WTC11 (cell line): Measurements from ENCODE around the gene TUBGCP6. TPM values are rescaled to one million over a fixed set of nuclear protein-coding genes. Genes with fewer than 3 reads are reported as not detected.
A peak's percentile ranks its signal among the peaks of the same experiment; 100 is the strongest.

Experiments used
- ATAC-seq: fragments of 200-7000 bp; cut with Tn5 transposase; 2 replicates; pipeline ENCODE4 v1.10.0; 2021; ENCODE audit warnings: mild to moderate bottlenecking, moderate library complexity
- CTCF ChIA-PET: fragments of 300-600 bp; sonication (Branson Sonifier 250); formaldehyde crosslinking; loops from one replicate; lab custom pipeline; 2021; ENCODE audit warnings: antibody characterized with exemption; lab: Charles Lee
- POLR2A ChIA-PET: fragments of 350-600 bp; sonication (Branson Sonifier 250); formaldehyde crosslinking; loops from one replicate; lab custom pipeline; 2021; ENCODE audit warnings: antibody characterized with exemption; lab: Charles Lee
- DNase-seq: peaks from one replicate; pipeline ENCODE4 v3.0.0; 2021; ENCODE audit warnings: low spot score
- H3K27ac Mint-ChIP-seq: 2 replicates; pipeline ENCODE4 v1.8.0; 2021; ENCODE audit warnings: mixed read lengths
- H3K27me3 Mint-ChIP-seq: 2 replicates; pipeline ENCODE4 v1.8.0; 2021; ENCODE audit warnings: low read depth, mild to moderate bottlenecking, moderate library complexity, mixed read lengths
- H3K36me3 Mint-ChIP-seq: 2 replicates; pipeline ENCODE4 v1.8.0; 2021; ENCODE audit warnings: mixed read lengths
- H3K4me1 Mint-ChIP-seq: 2 replicates; pipeline ENCODE4 v1.8.0; 2022; ENCODE audit warnings: mixed read lengths
- H3K4me3 Mint-ChIP-seq: 2 replicates; pipeline ENCODE4 v1.8.0; 2021; ENCODE audit warnings: mild to moderate bottlenecking, moderate library complexity, mixed read lengths
- H3K9me3 Mint-ChIP-seq: 2 replicates; pipeline ENCODE4 v1.8.0; 2021; ENCODE audit warnings: mixed read lengths
- CBFB ChIP-seq: sonication (generic); formaldehyde crosslinking; IDR thresholded peaks from 2 replicates; pipeline ENCODE4 v1.8.1; 2022; ENCODE audit warnings: mild to moderate bottlenecking, low read depth, missing genetic modification reagents
- HMGA2 ChIP-seq: fragments of 250-450 bp; sonication (Bioruptor Pico); IDR thresholded peaks from 2 replicates; pipeline ENCODE4 v1.4.0; 2021; ENCODE audit warnings: mild to moderate bottlenecking, moderate library complexity
- NFYB ChIP-seq: sonication (generic); formaldehyde crosslinking; conservative IDR thresholded peaks from 2 replicates; pipeline ENCODE4 v1.8.0; 2022; ENCODE audit warnings: low read depth, missing genetic modification reagents
- OVOL2 ChIP-seq: fragments of 250-450 bp; sonication (Bioruptor Pico); IDR thresholded peaks from 2 replicates; pipeline ENCODE4 v1.9.0; 2021; ENCODE audit warnings: mild to moderate bottlenecking, borderline replicate concordance
- ZNF138 ChIP-seq: sonication (generic); formaldehyde crosslinking; conservative IDR thresholded peaks from 2 replicates; pipeline ENCODE4 v1.8.1; 2022; ENCODE audit warnings: mild to moderate bottlenecking, moderate library complexity, missing genetic modification reagents
- ZNF232 ChIP-seq: sonication (generic); formaldehyde crosslinking; IDR thresholded peaks from 2 replicates; pipeline ENCODE4 v1.8.0; 2022; ENCODE audit warnings: mild to moderate bottlenecking, missing genetic modification reagents
- ZNF416 ChIP-seq: fragments of 250-450 bp; sonication (Bioruptor Pico); IDR thresholded peaks from 2 replicates; pipeline ENCODE4 v1.9.0; 2021; ENCODE audit warnings: mild to moderate bottlenecking, inconsistent platforms
- total RNA-seq: library from RNA; stranded (reverse); gene quantifications from 3 replicates; pipeline ENCODE4 v1.2.3, GENCODE V29; 2021
- TF ChIP-seq, protein P1 (sequence below): sonication (generic); formaldehyde crosslinking; IDR thresholded peaks from 2 replicates; pipeline ENCODE4 v1.8.0; 2022; ENCODE audit warnings: missing genetic modification reagents
- TF ChIP-seq, protein P2 (sequence below): fragments of 250-450 bp; sonication (Bioruptor Pico); IDR thresholded peaks from 2 replicates; pipeline ENCODE4 v1.9.0; 2021; ENCODE audit warnings: moderate library complexity, mild to moderate bottlenecking, inconsistent platforms, borderline replicate concordance
- TF ChIP-seq, protein P3 (sequence below): fragments of 250-450 bp; sonication (Bioruptor Pico); IDR thresholded peaks from 2 replicates; pipeline ENCODE4 v1.9.0; 2021; ENCODE audit warnings: mild to moderate bottlenecking, borderline replicate concordance
- TF ChIP-seq, protein P4 (sequence below): fragments of 250-450 bp; sonication (Bioruptor Pico); IDR thresholded peaks from 2 replicates; pipeline ENCODE4 v1.9.0; 2021; ENCODE audit warnings: mild to moderate bottlenecking
- TF ChIP-seq, protein P5 (sequence below): sonication (generic); formaldehyde crosslinking; IDR thresholded peaks from 2 replicates; pipeline ENCODE4 v1.8.0; 2023; ENCODE audit warnings: mild to moderate bottlenecking, missing genetic modification reagents
- TF ChIP-seq, protein P6 (sequence below): sonication (generic); formaldehyde crosslinking; IDR thresholded peaks from 2 replicates; pipeline ENCODE4 v1.8.0; 2022; ENCODE audit warnings: mild to moderate bottlenecking, missing genetic modification reagents
- TF ChIP-seq, protein P7 (sequence below): sonication (generic); formaldehyde crosslinking; IDR thresholded peaks from 2 replicates; pipeline ENCODE4 v1.8.1; 2023; ENCODE audit warnings: mild to moderate bottlenecking, missing genetic modification reagents

TUBGCP6 gene
- total RNA-seq, 1 experiment from 2014 or later, result 45.4 TPM

DNA sequence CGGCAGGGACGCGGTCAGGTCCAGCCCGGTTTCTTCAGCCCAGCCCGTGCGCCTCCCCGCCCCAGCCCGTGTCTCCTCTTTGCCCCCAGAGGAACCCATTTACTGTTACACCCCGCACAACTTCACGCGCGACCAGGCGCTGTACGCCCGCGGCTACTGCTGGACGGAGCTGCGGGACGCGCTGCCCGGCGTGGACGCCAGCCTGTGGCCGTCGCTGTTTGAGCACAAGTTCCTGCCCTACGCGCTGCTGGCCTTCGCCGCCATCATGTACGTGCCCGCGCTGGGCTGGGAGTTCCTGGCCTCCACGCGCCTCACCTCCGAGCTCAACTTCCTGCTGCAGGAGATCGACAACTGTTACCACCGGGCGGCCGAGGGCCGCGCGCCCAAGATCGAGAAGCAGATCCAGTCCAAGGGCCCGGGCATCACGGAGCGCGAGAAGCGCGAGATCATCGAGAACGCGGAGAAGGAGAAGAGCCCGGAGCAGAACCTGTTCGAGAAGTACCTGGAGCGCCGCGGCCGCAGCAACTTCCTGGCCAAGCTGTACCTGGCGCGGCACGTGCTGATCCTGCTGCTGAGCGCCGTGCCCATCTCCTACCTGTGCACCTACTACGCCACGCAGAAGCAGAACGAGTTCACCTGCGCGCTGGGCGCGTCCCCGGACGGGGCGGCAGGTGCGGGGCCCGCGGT, 67.8 kb downstream of the TUBGCP6 start:
- Mint-ChIP-seq H3K4me1 (no peaks in the 10 kb centered on the region), H3K36me3 (no peaks in the 10 kb centered on the region), H3K27me3 (no peaks in the 10 kb centered on the region), H3K4me3 (no peak overlapping the region), H3K27ac (no peak overlapping the region), H3K9me3 (no peaks in the 10 kb centered on the region)
- DNase-seq (no peak), ATAC-seq (no peak)
- POLR2A ChIA-PET, result no interaction called here
- CTCF ChIA-PET, result interaction anchor here (0.7 to 1.0 kb wide), 2 partner anchors 30 to 120 kb away, joined by 3 to 4 read pairs; no protein-coding TSS in a partner anchor
- TF ChIP-seq ZNF232, result no peak
- TF ChIP-seq CBFB (CRISPR knock-in tag), result no peak

DNA sequence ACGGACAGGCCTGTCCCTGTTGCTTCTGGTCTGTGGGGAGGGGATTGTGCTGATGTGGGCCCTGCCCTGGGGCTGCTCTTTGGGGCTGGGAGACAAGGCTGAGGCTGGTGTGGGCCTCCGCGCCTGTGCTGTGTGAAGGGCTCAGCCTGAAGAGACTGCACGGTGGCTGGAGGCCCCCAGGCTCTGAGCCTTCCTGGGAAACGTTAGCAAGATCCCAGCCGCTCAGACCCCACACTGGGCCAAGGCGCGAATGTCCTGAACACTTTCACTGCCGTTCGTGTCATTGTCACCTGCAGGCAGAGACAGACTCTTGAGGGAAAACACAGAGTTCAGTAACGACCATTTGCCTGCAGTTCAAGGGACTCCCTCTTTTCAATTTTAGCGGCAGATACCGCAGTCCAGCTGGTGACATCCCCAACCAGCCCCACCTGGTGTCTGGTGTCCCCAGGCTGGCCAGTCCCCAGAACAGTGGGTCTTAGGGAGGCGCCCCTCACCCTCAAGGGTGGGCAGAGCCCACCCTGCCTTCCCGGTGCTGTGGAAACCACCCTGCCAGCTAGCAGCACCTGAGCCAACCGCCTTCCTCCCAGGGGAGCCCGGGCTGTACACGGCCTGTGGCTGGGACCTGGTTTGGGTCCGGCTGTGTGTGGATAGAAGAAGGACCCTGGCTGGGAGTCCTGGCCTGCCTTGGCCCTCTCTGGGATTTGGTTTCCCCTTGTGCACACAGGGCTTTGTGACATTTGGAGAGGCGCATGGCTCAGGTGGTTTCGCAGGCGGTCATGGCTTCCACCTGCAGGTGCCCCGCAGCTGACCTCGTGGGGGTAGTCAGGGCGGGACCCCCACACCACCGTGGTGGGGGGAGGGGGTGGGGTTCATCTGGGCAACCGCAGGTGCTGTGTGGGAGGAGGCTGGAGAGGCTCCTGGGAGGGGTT, 68.6 kb downstream of the TUBGCP6 start:
- Mint-ChIP-seq H3K4me1 (0 out of 2 replicates have a peak, but pooled peaks cover under 1% of the 10 kb centered on the region), H3K4me3 (no peak overlapping the region), H3K36me3 (no peaks in the 10 kb centered on the region), H3K9me3 (no peaks in the 10 kb centered on the region), H3K27me3 (peaks cover 2% of the 10 kb centered on the region), H3K27ac (peak overlapping the region; percentile 27; the same call in 1 of the 2 replicates)
- no peak for DNase-seq
- no peak for ATAC-seq
- ChIA-PET POLR2A (no interaction called here), CTCF (interaction anchor here (0.7 to 1.1 kb wide), 3 partner anchors 28 to 120 kb away, joined by 3 to 5 read pairs (median 4); no protein-coding TSS in a partner anchor)
- TF ChIP-seq, protein P1, sequence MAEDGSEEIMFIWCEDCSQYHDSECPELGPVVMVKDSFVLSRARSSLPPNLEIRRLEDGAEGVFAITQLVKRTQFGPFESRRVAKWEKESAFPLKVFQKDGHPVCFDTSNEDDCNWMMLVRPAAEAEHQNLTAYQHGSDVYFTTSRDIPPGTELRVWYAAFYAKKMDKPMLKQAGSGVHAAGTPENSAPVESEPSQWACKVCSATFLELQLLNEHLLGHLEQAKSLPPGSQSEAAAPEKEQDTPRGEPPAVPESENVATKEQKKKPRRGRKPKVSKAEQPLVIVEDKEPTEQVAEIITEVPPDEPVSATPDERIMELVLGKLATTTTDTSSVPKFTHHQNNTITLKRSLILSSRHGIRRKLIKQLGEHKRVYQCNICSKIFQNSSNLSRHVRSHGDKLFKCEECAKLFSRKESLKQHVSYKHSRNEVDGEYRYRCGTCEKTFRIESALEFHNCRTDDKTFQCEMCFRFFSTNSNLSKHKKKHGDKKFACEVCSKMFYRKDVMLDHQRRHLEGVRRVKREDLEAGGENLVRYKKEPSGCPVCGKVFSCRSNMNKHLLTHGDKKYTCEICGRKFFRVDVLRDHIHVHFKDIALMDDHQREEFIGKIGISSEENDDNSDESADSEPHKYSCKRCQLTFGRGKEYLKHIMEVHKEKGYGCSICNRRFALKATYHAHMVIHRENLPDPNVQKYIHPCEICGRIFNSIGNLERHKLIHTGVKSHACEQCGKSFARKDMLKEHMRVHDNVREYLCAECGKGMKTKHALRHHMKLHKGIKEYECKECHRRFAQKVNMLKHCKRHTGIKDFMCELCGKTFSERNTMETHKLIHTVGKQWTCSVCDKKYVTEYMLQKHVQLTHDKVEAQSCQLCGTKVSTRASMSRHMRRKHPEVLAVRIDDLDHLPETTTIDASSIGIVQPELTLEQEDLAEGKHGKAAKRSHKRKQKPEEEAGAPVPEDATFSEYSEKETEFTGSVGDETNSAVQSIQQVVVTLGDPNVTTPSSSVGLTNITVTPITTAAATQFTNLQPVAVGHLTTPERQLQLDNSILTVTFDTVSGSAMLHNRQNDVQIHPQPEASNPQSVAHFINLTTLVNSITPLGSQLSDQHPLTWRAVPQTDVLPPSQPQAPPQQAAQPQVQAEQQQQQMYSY (CRISPR knock-in tag), result no peak
- TF ChIP-seq HMGA2 (CRISPR knock-in tag) (no peak), OVOL2 (CRISPR knock-in tag) (no peak), NFYB (CRISPR knock-in tag) (no peak), ZNF416 (CRISPR knock-in tag) (no peak), ZNF138 (CRISPR knock-in tag) (no peak)
- TF ChIP-seq, protein P2, sequence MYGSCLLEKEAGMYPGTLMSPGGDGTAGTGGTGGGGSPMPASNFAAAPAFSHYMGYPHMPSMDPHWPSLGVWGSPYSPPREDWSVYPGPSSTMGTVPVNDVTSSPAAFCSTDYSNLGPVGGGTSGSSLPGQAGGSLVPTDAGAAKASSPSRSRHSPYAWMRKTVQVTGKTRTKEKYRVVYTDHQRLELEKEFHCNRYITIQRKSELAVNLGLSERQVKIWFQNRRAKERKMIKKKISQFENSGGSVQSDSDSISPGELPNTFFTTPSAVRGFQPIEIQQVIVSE (CRISPR knock-in tag), result no peak
- TF ChIP-seq, protein P3, sequence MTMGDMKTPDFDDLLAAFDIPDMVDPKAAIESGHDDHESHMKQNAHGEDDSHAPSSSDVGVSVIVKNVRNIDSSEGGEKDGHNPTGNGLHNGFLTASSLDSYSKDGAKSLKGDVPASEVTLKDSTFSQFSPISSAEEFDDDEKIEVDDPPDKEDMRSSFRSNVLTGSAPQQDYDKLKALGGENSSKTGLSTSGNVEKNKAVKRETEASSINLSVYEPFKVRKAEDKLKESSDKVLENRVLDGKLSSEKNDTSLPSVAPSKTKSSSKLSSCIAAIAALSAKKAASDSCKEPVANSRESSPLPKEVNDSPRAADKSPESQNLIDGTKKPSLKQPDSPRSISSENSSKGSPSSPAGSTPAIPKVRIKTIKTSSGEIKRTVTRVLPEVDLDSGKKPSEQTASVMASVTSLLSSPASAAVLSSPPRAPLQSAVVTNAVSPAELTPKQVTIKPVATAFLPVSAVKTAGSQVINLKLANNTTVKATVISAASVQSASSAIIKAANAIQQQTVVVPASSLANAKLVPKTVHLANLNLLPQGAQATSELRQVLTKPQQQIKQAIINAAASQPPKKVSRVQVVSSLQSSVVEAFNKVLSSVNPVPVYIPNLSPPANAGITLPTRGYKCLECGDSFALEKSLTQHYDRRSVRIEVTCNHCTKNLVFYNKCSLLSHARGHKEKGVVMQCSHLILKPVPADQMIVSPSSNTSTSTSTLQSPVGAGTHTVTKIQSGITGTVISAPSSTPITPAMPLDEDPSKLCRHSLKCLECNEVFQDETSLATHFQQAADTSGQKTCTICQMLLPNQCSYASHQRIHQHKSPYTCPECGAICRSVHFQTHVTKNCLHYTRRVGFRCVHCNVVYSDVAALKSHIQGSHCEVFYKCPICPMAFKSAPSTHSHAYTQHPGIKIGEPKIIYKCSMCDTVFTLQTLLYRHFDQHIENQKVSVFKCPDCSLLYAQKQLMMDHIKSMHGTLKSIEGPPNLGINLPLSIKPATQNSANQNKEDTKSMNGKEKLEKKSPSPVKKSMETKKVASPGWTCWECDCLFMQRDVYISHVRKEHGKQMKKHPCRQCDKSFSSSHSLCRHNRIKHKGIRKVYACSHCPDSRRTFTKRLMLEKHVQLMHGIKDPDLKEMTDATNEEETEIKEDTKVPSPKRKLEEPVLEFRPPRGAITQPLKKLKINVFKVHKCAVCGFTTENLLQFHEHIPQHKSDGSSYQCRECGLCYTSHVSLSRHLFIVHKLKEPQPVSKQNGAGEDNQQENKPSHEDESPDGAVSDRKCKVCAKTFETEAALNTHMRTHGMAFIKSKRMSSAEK, result no peak
- TF ChIP-seq, protein P4, sequence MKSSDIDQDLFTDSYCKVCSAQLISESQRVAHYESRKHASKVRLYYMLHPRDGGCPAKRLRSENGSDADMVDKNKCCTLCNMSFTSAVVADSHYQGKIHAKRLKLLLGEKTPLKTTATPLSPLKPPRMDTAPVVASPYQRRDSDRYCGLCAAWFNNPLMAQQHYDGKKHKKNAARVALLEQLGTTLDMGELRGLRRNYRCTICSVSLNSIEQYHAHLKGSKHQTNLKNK, result no peak
- TF ChIP-seq, protein P5, sequence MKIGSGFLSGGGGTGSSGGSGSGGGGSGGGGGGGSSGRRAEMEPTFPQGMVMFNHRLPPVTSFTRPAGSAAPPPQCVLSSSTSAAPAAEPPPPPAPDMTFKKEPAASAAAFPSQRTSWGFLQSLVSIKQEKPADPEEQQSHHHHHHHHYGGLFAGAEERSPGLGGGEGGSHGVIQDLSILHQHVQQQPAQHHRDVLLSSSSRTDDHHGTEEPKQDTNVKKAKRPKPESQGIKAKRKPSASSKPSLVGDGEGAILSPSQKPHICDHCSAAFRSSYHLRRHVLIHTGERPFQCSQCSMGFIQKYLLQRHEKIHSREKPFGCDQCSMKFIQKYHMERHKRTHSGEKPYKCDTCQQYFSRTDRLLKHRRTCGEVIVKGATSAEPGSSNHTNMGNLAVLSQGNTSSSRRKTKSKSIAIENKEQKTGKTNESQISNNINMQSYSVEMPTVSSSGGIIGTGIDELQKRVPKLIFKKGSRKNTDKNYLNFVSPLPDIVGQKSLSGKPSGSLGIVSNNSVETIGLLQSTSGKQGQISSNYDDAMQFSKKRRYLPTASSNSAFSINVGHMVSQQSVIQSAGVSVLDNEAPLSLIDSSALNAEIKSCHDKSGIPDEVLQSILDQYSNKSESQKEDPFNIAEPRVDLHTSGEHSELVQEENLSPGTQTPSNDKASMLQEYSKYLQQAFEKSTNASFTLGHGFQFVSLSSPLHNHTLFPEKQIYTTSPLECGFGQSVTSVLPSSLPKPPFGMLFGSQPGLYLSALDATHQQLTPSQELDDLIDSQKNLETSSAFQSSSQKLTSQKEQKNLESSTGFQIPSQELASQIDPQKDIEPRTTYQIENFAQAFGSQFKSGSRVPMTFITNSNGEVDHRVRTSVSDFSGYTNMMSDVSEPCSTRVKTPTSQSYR (CRISPR knock-in tag), result no peak
- TF ChIP-seq, protein P6, sequence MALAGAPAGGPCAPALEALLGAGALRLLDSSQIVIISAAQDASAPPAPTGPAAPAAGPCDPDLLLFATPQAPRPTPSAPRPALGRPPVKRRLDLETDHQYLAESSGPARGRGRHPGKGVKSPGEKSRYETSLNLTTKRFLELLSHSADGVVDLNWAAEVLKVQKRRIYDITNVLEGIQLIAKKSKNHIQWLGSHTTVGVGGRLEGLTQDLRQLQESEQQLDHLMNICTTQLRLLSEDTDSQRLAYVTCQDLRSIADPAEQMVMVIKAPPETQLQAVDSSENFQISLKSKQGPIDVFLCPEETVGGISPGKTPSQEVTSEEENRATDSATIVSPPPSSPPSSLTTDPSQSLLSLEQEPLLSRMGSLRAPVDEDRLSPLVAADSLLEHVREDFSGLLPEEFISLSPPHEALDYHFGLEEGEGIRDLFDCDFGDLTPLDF, result no peak
- TF ChIP-seq, protein P7, sequence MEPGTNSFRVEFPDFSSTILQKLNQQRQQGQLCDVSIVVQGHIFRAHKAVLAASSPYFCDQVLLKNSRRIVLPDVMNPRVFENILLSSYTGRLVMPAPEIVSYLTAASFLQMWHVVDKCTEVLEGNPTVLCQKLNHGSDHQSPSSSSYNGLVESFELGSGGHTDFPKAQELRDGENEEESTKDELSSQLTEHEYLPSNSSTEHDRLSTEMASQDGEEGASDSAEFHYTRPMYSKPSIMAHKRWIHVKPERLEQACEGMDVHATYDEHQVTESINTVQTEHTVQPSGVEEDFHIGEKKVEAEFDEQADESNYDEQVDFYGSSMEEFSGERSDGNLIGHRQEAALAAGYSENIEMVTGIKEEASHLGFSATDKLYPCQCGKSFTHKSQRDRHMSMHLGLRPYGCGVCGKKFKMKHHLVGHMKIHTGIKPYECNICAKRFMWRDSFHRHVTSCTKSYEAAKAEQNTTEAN (CRISPR knock-in tag), result no peak
